OCI-LY7 (cell line): ENCODE data around the gene SUPT3H.
"Not testable (repeated sequence)": the region's sequence is repeated elsewhere in the genome, so short reads cannot be mapped to it uniquely, and the experiment has no call there.

Experiments
- EZH2phosphoT487 ChIP-seq: fragments of 200-600 bp; sonication (generic); IDR thresholded peaks from 2 replicates; pipeline ENCODE4 v1.6.1; 2018; ENCODE audit warnings: low read depth, borderline replicate concordance, mild to moderate bottlenecking, mixed run types, antibody characterized with exemption, low read length, moderate library complexity, mixed read lengths
- TF ChIP-seq, protein P1 (sequence below): fragments of 200-600 bp; sonication (generic); conservative IDR thresholded peaks from 2 replicates; pipeline ENCODE4 v1.5.1; 2014; ENCODE audit warnings: mild to moderate bottlenecking, antibody characterized with exemption, low read length, moderate library complexity, mixed read lengths

DNA sequence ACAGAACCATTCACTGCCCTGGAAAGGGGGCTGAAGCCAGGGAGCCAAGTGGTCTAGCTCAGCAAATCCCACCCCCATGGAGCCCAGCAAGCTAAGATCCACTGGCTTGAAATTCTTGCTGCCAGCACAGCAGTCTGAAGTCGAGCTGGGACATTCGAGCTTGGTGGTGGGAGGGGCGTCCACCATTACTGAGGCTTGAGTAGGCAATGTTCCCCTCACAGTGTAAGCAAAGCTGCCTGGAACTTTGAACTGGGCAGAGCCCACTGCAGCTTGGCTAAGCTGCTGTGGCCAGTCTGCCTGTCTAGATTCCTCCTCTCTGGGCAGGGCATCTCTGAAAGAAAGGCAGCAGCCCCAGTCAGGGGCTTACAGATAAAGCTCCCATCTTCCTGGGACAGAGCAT is 498.7 kb downstream of the SUPT3H start:
- TF ChIP-seq, protein P1, sequence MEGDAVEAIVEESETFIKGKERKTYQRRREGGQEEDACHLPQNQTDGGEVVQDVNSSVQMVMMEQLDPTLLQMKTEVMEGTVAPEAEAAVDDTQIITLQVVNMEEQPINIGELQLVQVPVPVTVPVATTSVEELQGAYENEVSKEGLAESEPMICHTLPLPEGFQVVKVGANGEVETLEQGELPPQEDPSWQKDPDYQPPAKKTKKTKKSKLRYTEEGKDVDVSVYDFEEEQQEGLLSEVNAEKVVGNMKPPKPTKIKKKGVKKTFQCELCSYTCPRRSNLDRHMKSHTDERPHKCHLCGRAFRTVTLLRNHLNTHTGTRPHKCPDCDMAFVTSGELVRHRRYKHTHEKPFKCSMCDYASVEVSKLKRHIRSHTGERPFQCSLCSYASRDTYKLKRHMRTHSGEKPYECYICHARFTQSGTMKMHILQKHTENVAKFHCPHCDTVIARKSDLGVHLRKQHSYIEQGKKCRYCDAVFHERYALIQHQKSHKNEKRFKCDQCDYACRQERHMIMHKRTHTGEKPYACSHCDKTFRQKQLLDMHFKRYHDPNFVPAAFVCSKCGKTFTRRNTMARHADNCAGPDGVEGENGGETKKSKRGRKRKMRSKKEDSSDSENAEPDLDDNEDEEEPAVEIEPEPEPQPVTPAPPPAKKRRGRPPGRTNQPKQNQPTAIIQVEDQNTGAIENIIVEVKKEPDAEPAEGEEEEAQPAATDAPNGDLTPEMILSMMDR = not testable (repeated sequence)
- TF ChIP-seq EZH2phosphoT487 = not testable (repeated sequence)
